Stimulated activated CD8-positive, alpha-beta memory T cell treated with anti-CD3 and anti-CD28 coated beads, Interleukin-15, amount 100 ng/mL, for 24 hours (primary cell): ENCODE measurements around the gene SP140L.
"Not testable (repeated sequence)": the region's sequence is repeated elsewhere in the genome, so short reads cannot be mapped to it uniquely, and the experiment has no call there.

Source experiments
- DNase-seq: peaks from one replicate; pipeline ENCODE4 v3.0.0-alpha.2; 2020; ENCODE audit warnings: low read depth

SP140L gene

GRCh38 chr2:230323385-230324106, 3.4 kb upstream of the SP140L start:
- DNase-seq = no peak

- no peak for DNase-seq
Measured at GRCh38 chr2:230324503-230324902, 2.5 kb upstream of the SP140L start.

GRCh38 chr2:230325316-230326243, 1.4 kb upstream of the SP140L start:
- no peak for DNase-seq

- DNase-seq = no peak
Measured at GRCh38 chr2:230327418-230328154, 593 bp downstream of the SP140L start.

GRCh38 chr2:230328155-230328458, 1.1 kb downstream of the SP140L start:
- DNase-seq = no peak

- no peak for DNase-seq
Measured at GRCh38 chr2:230329946-230330605, 3.1 kb downstream of the SP140L start.

- DNase-seq = no peak
Measured at GRCh38 chr2:230330725-230331124, 3.7 kb downstream of the SP140L start.

GRCh38 chr2:230335461-230335863, 8.5 kb downstream of the SP140L start:
- no peak for DNase-seq

GRCh38 chr2:230335864-230336506, 9.0 kb downstream of the SP140L start:
- no peak for DNase-seq

GRCh38 chr2:230341936-230342528, 15.0 kb downstream of the SP140L start:
- not testable (repeated sequence) for DNase-seq

- DNase-seq = not testable (repeated sequence)
Measured at GRCh38 chr2:230343041-230343624, 16.1 kb downstream of the SP140L start.

GRCh38 chr2:230343747-230344146, 16.8 kb downstream of the SP140L start:
- DNase-seq = no peak

GRCh38 chr2:230346465-230346864, 19.5 kb downstream of the SP140L start:
- no peak for DNase-seq

- no peak for DNase-seq
Measured at GRCh38 chr2:230346921-230347533, 20.0 kb downstream of the SP140L start.

GRCh38 chr2:230347659-230348305, 20.8 kb downstream of the SP140L start:
- no peak for DNase-seq

- DNase-seq = no peak
Measured at GRCh38 chr2:230348787-230349186, 21.8 kb downstream of the SP140L start.

GRCh38 chr2:230356084-230356483, 29.1 kb downstream of the SP140L start:
- no peak for DNase-seq

GRCh38 chr2:230358305-230358704, 31.3 kb downstream of the SP140L start:
- DNase-seq = no peak

GRCh38 chr2:230360028-230360427, 33.0 kb downstream of the SP140L start:
- no peak for DNase-seq
